Cardiac fibroblast (primary cell): ENCODE measurements around the gene EGFR.

Experiments
- DNase-seq, 2 donors: peaks; one replicate each; pipeline versions ENCODE4 v3.0.0 to v3.0.0-alpha.2; 2010; ENCODE audit warnings: low read depth in 2 of 2
- H3K4me3 ChIP-seq, 2 donors: replicated peaks in 1 of 2; 1 replicate in 1 of 2; 2 replicates in 1 of 2; pipeline ENCODE4 v1.5.1; 2011; ENCODE audit warnings: low read depth in 2 of 2, low read length in 2 of 2, mild to moderate bottlenecking in 2 of 2, moderate library complexity in 1 of 2
- TF ChIP-seq, protein P1 (sequence below): IDR thresholded peaks from one replicate; pipeline ENCODE4 v1.5.1; 2011; ENCODE audit warnings: low read depth, mild to moderate bottlenecking, low read length, inconsistent platforms

Gene EGFR

DNA sequence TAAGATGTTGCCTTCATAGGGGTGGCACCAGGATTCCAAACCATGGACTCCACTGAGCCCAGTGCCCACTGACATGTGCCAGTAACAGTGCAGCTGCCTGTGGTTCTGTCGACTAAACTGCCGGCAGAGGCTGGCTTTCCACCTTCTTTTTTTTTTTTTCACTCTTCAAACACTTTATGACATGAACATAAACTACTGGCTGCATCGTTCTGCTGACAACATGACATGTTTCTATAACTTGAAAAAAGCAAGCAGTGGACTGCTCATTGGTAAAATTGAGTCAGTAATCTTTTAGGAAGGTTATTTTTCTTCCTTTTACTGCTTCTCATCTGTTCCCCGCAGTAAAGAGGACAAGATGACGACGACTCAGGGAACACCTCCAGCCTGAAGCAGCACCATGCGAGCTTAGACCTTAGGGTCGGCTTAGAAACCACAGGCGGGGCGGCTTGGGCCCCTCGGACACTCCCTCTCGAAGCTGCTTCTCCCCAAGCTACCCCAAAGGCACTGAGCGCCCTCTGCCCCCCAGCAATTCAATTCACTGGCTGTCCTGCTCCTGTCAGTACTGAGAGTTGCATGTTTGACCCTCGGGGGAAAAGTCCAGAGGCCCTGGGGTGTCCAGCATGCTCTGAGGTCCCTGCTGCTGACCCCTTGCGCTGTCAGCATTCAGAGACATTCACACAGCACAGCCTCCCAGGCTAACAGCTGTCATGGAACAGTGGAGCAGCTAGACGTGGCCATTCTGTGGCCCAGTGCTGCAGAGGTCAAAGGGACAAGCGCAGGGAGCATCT is 112.5 kb downstream of the EGFR start:
- DNase-seq: no peak
- H3K4me3 ChIP-seq: no peak overlapping the region
- TF ChIP-seq, protein P1, sequence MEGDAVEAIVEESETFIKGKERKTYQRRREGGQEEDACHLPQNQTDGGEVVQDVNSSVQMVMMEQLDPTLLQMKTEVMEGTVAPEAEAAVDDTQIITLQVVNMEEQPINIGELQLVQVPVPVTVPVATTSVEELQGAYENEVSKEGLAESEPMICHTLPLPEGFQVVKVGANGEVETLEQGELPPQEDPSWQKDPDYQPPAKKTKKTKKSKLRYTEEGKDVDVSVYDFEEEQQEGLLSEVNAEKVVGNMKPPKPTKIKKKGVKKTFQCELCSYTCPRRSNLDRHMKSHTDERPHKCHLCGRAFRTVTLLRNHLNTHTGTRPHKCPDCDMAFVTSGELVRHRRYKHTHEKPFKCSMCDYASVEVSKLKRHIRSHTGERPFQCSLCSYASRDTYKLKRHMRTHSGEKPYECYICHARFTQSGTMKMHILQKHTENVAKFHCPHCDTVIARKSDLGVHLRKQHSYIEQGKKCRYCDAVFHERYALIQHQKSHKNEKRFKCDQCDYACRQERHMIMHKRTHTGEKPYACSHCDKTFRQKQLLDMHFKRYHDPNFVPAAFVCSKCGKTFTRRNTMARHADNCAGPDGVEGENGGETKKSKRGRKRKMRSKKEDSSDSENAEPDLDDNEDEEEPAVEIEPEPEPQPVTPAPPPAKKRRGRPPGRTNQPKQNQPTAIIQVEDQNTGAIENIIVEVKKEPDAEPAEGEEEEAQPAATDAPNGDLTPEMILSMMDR: no peak

DNA sequence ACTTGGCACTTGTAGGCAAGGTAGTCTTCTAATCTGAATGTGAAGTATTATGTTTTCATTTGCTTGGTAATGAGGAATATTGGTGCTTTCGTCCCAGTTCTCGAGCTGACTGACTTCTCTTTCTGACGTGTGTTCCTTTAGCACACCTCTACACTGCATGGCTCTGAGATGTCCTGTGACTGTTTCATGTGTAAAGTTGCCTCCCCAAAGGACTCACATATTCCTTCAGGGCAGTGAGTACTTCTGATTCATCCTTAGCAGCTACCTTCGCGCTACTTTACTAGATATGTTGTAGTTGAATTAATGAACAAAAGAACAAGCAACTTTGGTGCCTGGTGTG is 113.7 kb downstream of the EGFR start:
- TF ChIP-seq, protein P1: no peak
- DNase-seq: no peak
- no peak overlapping the region for H3K4me3 ChIP-seq

DNA sequence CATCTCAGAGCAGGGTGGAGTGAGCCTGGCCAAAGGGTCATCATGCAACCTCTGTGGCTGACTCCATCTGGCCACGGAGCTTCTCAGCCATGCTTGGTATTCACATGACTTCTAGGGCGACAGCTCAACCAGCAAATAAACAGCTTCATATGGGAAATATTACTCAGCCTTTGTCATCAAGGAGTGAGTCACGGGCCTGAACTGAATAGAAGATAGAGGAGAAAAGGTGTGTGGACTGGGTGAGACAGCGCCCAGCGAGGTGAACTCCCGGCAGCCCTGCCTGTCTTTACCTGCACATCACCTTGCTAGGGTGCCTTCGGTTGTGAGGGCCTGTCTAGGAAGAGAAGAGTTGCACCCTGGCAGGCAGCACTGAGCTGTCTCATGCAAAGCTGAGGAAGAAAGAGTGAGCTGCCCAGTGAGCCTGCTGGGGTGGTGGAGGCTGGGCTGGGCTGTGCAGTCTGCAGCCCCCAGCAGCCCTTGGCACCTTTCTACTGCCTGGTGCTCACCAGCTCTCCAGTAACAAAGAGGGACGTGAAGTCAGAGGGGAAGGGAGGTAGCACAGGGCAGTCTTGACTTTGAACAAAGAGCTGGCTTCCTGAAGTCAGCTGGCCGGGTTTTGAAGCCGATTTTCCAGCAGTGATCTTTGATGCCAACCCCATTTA is 114.2 kb downstream of the EGFR start:
- peak overlapping the region in 1 of 2 donors; percentile 13 for H3K4me3 ChIP-seq
- peak; percentile 94 to 99 for DNase-seq

DNA sequence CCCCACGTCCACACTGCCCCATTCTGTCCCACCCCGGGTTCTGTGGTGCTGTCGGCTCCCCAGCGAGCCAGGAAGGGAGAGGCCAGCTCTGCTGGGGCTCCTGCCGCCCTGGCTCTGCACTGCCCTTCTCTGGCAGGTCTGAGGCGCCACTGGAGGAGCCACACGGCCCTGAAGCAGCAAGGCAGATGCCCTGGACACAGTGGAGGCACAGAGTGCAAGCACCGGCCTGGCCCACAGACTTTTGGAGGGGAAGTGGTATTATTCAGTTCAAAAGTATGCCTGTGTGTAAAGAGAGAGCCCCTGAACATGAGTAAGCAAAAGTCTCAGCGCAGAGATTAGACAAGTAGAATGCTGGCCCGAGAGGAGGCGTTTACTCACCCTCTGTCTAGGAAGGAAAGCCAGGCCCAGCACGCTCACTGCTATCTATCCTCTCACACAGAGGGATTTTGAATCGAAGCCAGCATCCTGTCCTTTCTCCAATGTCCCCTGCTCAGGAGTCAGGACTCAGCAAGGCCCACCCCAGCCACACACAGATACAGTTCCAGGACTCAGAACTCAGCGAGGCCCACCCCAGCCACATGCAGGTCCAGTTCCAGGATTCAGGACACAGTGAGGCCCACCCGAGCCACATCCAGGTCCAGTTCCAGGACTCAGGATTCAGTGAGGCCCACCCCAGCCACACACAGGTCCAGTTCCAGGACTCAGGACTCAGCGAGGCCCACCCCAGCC is 115.0 kb downstream of the EGFR start:
- TF ChIP-seq, protein P1: no peak
- peak; percentile 97 to 99 for DNase-seq
- peak overlapping the region; percentile 13 for H3K4me3 ChIP-seq

More for the DNA sequence above, 114.2 kb downstream of the EGFR start:
- TF ChIP-seq, protein P1: no peak

DNA sequence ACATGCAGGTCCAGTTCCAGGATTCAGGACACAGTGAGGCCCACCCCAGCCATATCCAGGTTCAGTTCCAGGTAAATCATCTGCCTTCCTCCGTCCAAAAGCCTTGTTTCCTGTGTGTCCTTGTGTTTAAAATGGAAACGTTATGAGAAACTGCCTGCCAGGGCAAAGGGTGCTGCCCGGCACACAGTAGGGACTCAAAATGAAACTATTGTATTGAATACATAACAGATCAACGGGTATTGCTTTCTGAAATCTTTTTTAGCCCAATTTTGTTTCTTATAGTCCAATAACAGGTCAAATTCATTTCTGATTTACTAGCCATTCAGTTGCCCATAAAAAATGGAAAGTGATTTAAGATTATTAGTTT is 115.5 kb downstream of the EGFR start:
- no peak overlapping the region for H3K4me3 ChIP-seq
- TF ChIP-seq, protein P1: no peak
- DNase-seq: no peak

DNA sequence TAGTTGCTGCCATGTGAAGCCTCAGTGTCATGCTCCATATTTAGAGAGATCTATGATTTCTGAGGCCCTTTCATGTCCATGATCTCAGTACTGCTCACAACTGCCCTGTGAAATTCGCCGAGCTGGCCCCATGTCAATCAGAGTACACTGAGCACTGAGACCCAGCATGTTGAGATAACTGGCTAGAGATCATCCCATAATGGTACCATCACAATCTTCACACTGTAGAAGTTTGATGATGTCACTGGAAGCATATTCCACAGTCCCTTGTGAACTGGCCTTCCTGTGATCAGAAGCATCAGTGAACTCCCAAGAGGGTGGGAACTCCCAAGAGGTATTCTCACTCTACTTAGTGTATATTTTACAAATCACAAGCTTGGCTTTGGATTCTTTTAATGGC is 116.0 kb downstream of the EGFR start:
- no peak overlapping the region for H3K4me3 ChIP-seq
- DNase-seq: peak in 1 of 2 donors; percentile 46
- TF ChIP-seq, protein P1: no peak
